PC-3 (cell line): Measurements from ENCODE around the gene ALDH2.

ENCODE experiments used
- CTCF ChIP-seq: fragments of 300-600 bp; sonication (generic); conservative IDR thresholded peaks from 2 replicates; pipeline ENCODE4 v1.5.1; 2017; ENCODE audit warnings: antibody characterized with exemption, low read depth, mild to moderate bottlenecking, low read length
- EZH2 ChIP-seq: fragments of 300-600 bp; sonication (generic); IDR thresholded peaks from one replicate; pipeline ENCODE4 v1.6.1; 2017; ENCODE audit warnings: antibody characterized with exemption, mild to moderate bottlenecking, low read length; ENCODE audit not compliant: unreplicated experiment
- EZH2phosphoT487 ChIP-seq: fragments of 300-600 bp; sonication (generic); IDR thresholded peaks from 2 replicates; pipeline ENCODE4 v1.6.1; 2018; ENCODE audit warnings: mild to moderate bottlenecking, antibody characterized with exemption, low read length, borderline replicate concordance

- no peak for TF ChIP-seq CTCF
- no peak for TF ChIP-seq EZH2
- no peak for TF ChIP-seq EZH2phosphoT487
These were observed 7.5 kb upstream of the ALDH2 start for GRCh38 chr12:111759271-111759670.
